ENCODE results near the gene ZDHHC11. TPM values are rescaled to one million over a fixed set of nuclear protein-coding genes. Genes with fewer than 3 reads are reported as not detected.

Gene ZDHHC11
- 0.43 and 0.72 TPM in 2 replicates for total RNA-seq

DNA sequence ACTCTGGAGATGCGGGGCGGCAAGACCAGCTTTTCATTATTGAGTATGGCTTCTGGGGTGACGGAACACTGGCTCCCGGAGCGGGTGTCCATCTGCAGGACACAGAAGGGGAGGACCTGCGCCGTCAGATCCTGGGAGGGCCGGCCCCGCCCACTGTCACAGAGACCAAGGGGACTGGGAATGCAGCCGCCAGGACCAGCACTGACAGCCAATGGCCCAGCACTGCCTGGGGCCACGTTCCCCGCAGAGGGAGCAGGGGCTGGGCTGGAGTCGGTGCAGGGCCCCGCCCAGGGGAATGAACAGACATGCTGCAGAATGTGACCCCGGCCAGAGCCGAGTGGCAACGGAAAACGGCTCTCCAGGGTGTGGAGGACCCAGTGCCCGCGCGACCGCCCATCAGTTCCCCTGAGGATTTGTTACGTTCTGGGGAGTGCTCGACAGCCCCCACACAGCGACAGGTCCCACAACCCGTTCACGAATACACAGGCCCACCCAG lies at the start of gene ZDHHC11:
Gene ZDHHC11 (minus strand): TSS at position 476 of the 496 bp plus-strand sequence. CDS start 384 bp downstream, at position 92.

DNA sequence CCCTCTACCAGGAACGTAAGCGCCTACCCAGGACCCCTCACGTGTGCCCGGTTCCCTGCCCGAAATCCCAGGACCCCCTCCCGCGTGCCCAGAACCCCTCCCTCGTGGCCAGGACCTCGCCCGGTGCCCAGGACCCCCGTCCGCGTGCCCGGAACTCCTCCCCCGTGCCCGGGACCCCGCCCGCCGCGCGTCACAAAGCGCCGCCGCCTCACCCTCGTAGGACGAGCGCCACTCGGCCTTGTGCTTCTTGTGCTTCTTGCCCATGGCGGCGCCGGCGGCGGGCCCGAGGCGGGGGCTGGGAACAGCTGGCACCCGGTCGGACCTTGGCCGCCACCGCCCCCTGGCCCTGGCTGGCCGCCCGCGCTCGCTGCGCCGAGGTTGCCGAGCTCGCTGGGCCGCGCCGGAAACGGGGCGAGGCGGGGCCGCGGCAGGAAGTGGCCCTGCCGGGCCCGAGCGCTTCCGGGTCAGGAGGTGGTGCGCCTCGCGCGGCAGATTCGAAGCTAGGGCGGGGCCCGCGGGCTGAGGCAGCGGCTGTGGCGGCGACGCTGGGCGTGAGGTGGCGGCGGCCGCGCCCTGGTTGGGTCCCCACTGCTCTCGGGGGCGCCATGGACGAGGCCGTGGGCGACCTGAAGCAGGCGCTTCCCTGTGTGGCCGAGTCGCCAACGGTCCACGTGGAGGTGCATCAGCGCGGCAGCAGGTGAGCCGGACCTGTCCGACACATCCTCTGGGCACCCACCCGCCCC lies 41.8 kb upstream of the ZDHHC11 start, which contains the start of the genes BRD9 and TRIP13:
Gene BRD9 (minus strand): TSS at position 408 of the 743 bp plus-strand sequence. CDS start 144 bp downstream, at position 264.
Gene TRIP13 (plus strand): TSS at position 491 of the 743 bp plus-strand sequence. CDS start 115 bp downstream, at position 606.

DNA sequence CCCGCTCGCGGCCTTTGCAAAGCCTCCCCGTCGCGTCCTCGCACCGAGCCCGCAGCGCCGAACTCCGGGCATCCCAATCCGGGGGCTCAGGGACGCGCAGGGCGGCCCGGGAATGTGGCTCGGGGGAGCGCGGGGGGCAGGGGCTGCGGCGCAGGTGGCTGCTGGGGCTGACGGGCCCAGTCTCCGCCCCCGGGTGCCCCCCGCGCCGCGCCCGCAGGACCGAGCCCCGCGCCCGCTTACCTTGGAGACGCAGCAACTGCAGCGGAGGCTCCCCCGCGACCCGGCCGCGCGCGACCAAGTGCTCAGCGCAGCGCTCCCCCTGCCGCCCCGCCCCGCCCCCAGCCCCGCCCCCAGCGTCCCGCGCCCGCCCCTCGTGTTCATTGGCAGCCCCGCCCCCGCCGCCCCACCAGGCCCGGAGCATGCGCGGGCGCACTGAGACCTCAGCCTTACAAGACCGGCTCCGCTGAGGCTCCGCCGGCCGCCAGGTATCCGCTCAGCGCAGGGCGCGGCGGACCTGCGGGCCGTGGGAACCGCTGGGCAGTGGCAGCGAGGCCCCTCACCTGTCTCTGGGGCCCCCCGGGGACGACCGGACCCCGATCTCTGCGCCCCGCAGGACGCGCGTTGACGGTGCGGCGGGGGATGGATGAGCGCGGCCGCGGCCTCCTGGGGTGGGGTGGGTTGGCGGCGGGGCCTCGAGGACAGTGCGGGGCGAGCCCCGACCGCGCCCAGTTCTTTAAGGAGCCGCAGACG lies 66.2 kb downstream of the ZDHHC11 start, which contains the start of gene ZDHHC11B:
Gene ZDHHC11B (minus strand): TSS at position 302 of the 750 bp plus-strand sequence. CDS start 17,810 bp downstream, outside the sequence.

Other genes starting within 250 kb of the ZDHHC11 start
- gene CEP72, start 238.6 kb downstream of the ZDHHC11 start, total RNA-seq = 5.3 and 6.3 TPM in 2 replicates
- 0.48 and 1.3 TPM in 2 replicates for gene TPPP, start 157.6 kb downstream of the ZDHHC11 start, total RNA-seq
- gene ZDHHC11B, start 66.3 kb downstream of the ZDHHC11 start, total RNA-seq = under 0.01 and 0.24 TPM in 2 replicates
- 25.6 and 46.5 TPM in 2 replicates for gene BRD9, start 41.8 kb upstream of the ZDHHC11 start, total RNA-seq
- 1.9 and 7.5 TPM in 2 replicates for gene TRIP13, start 41.9 kb upstream of the ZDHHC11 start, total RNA-seq
- 0.24 TPM in 1 of 2 replicates, not detected in the other for gene NKD2, start 157.8 kb upstream of the ZDHHC11 start, total RNA-seq